M059J (cell line): Measurements from ENCODE around the gene RETREG2. TPM values are rescaled to one million over a fixed set of nuclear protein-coding genes. Genes with fewer than 3 reads are reported as not detected.
A peak's percentile ranks its signal among the peaks of the same experiment; 100 is the strongest.
"Not testable (repeated sequence)": the region's sequence is repeated elsewhere in the genome, so short reads cannot be mapped to it uniquely, and the experiment has no call there.

Experiments
- DNase-seq: peaks from one replicate; pipeline ENCODE4 v3.0.0-alpha.2; 2012; ENCODE audit warnings: low read depth
- total RNA-seq: library from RNA; depleted of rRNA; stranded (reverse); fragments of >200 nt; shearing (Covaris generic); gene quantifications from 2 replicates; pipeline ENCODE4 v1.2.3, GENCODE V29; 2014

Gene RETREG2
- total RNA-seq, 1 experiment from 2014 or later, result 54.9 TPM

DNA sequence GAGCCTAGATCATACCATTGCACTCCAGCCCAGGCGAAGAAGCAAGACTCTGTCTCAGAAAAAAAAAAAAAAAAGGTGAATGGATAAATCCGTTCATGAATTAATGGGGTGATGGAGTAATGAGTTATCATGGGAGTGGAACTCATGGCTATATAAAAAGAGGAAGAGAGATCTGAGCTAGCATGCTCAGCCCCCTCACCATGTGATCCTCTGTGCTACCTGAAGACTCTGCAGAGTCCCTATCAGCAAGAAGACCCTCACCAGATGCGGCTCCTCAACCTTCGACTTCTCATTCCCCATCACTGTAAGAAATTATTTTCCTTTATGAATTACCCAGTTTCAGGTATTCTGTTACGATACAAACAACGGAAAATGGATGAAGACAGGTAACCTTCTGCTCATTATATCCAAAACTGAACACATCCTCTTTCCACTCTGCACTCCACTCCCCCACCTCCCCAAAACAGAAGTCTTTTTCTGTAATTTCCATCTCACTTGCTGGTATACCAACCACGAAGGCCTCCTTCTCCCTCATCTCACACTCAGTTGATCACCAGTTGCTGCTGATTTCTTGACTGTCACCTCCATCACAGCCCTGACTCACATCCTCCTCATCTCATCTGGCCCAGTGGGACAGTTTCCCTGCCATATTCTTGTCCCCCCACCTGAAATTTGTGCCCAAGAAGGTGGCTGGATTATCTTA lies 8.8 kb downstream of the RETREG2 start:
- no peak for DNase-seq

GRCh38 chr2:219197388-219197787 lies 19.3 kb downstream of the RETREG2 start:
- DNase-seq, result no peak

- DNase-seq, result no peak
Measured at GRCh38 chr2:219198974-219199373, 20.9 kb downstream of the RETREG2 start.

- DNase-seq, result no peak
Measured at GRCh38 chr2:219199470-219200211, 21.6 kb downstream of the RETREG2 start.

- DNase-seq, result not testable (repeated sequence)
Measured at GRCh38 chr2:219200502-219201326, 22.6 kb downstream of the RETREG2 start.

GRCh38 chr2:219201331-219201730 lies 23.3 kb downstream of the RETREG2 start:
- not testable (repeated sequence) for DNase-seq

DNA sequence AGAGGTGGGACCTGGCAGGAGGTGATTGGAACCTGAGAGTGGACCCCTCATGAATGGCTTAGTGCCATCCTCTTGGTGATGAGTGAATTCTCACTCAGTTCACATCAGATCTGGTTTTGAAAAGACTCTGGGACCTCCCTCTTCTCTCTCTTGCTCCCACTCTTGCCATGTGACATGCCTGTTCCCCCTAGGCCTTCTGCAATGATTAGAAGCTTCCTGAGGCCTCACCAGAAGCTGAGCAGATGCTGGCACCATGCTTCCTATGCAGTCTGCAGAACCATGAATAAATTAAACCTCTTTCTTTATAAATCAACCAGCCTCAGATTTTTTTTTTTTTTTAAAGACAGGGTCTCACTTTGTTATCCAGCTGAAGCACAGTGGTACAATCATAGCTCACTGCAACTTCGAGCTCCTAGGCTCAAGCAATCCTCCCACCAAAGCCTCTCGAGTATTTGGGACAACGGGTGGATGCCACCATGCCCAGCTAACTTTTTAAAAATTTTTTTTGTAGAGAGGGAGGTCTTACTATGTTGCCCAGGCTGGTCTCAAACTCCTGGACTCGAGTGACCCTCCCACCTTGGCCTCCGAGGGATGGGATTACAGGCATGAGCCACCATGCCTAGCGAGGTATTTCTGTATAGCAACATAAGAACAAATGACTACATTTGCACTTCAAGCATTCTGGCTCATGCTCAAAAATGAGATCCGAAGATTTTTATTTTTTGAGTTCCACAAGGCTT lies 26.5 kb downstream of the RETREG2 start:
- DNase-seq, result no peak

DNA sequence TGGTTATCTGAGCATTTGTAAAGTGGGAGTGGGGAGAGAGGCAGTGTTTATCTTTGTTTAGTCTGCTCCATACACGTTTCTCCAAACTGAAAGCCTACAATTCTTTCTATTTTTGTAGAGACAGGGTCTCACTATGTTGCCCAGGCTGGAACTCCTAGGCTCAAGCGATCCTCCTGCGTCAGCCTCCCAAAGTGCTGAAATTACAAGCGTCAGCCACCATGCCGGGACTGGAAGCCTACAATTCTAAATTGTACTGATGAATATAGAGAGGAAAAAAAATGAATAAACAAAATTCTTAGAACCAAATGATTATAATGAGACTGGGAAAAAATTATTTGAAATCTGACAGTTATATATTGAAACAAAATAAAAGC lies 27.1 kb downstream of the RETREG2 start:
- DNase-seq, result no peak

DNA sequence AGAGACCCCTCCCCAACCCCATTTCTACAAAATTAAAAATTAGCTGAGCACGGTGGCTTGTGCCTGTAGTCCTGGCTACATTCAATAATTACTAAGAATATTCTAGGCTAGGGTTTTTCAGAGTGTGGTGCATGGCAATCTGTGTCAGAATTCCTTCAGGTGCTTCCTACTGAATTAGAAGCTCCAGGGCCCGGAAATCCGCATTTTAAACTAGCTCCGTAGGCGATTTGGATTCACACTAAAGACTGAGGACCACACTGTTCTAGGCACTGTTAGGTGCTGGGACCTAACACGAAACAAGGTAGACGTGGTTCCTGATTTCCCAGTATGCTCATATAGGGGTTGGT lies 27.9 kb downstream of the RETREG2 start:
- DNase-seq, result no peak

DNA sequence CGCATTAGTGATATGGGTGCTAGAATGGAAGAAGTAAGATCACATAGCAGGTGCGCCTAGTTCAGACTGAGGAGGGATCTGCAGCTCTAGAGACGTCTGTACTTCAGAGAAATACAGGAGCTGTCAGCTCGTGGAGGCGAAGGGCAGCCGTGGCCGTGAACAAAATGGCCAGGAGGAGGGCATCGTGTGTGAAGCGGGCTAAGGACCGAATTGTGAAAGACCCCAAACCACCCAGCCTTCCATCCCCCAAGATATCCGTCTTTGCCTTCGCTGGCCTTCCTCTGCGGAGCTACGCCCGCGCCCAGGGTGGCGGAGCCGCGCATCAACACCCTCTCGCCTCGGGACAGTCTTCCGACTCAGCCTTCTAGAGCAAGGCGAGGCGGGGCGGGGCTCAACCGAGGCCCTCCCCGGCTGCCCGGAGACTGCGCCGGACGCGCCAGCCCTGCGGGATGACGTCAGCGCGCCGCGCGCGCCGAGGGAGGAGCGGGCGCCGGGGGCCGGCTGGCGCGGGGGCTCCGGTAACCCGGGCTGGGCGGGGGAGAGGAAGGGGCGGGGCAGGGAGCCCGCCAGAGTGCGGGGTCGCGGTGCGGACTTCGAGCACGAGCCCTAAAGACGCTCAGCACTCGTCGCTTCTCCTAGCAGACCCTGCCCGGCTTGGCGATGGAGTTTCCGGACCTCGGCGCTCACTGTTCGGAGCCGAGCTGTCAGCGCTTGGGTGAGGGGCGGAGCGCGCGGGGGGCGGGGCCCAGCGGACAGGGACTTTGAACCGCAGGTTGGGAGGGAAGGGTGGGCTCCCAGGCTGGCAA lies 28.5 kb downstream of the RETREG2 start, which contains the start of gene ZFAND2B:
ZFAND2B (plus strand) TSS at position 455 of the 806 bp plus-strand sequence; CDS start at position 661, 206 bp downstream.
- peak; percentile 89 for DNase-seq

- no peak for DNase-seq
Measured at GRCh38 chr2:219207134-219207883, 29.2 kb downstream of the RETREG2 start.

DNA sequence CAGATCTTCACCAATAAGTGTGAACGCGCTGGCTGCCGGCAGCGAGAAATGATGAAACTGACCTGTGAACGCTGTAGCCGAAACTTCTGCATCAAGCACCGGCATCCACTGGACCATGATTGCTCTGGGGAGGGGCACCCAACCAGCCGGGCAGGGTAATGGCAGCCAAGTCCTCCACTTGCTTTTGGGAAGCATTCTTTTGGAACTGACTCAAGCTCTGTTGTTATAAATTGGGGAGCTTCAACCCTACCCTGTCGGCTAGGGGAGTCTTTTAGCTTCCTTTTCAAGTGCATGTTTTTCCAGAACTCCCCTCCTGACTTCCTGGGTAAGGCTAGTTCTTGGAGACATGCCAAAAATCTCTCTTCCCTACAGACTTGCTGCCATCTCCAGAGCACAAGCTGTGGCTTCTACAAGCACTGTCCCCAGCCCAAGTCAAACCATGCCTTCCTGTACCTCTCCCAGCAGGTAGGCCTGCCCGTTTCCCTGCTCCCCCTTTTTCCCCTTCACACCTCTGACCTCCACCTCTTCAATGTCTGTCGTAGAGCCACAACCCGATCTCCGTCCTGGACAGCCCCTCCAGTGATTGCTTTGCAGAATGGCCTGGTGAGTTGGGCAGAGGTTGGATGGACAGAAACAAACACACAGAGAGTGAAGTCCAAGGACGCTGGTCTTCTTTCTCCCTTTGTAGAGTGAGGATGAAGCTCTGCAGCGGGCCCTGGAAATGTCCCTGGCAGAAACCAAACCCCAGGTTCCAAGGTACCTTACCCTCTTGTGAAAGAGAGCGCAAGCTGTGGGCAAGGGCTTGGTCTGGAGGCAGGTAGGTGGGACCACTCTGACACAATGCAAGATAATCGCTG lies 30.0 kb downstream of the RETREG2 start:
- DNase-seq, result peak; percentile 61

GRCh38 chr2:219209236-219210195 lies 31.4 kb downstream of the RETREG2 start:
- DNase-seq, result no peak

DNA sequence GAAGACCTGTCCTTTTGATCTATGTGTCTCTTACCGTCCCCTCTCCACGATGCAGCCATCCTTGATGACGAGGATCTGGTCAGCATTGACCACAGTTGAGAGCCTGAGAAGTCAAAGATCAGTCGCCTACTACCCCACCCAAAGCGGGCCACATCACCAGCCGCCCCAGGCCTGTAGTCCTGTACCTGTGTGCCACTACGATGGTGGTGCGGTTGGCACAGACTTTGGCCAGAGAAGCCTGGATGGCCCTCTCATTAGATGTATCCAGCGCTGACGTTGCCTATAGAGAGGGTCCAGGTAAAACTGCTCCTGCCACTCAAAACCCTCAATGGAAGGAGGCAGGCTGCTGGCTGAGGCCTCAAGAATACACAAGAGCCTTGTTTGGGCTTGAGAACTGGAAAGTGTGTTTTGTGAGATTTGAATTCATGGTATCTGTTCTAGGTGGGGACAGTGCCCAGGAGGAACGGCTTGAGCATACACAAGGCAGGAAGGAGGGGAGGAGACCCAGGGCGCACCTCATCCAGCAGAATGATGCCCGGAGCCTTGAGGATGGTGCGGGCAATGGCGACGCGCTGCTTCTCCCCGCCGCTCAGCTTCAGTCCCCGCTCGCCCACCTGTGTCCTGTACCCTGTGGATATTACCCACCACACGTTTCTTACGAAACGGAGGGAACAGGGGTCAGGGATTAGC lies 32.3 kb downstream of the RETREG2 start:
- no peak for DNase-seq

DNA sequence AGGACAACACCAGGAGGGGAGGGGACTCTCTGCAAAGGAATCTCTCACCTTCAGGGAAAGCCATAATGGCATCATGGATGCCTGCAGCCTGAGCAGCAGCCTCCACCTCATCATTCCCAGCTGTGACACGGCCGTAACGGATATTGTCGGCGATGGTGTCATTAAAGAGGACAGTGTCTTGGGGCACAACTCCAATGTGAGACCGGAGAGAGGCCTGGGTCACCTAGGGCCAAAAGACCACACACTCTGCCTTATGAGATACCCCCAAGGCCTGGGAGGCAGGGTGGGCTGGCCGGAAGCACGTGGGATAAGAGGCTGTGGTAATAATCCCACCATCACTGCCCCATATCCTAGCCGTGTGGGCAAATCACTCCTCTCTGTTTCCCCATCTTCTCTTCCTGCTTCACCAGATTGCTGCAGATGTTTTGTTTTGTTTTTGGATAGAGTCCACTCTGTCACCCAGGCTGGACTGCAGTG lies 32.8 kb downstream of the RETREG2 start:
- no peak for DNase-seq

GRCh38 chr2:219213026-219213415 lies 34.9 kb downstream of the RETREG2 start:
- no peak for DNase-seq

GRCh38 chr2:219213486-219214071 lies 35.5 kb downstream of the RETREG2 start:
- no peak for DNase-seq
